Bronchial epithelial cell (primary cell): ENCODE measurements around the gene RANBP10. TPM values are rescaled to one million over a fixed set of nuclear protein-coding genes. Genes with fewer than 3 reads are reported as not detected.
"Not testable (repeated sequence)": the region's sequence is repeated elsewhere in the genome, so short reads cannot be mapped to it uniquely, and the experiment has no call there.

Experiments used
- DNase-seq: peaks from one replicate; pipeline ENCODE4 v3.0.0-alpha.2; 2010; ENCODE audit warnings: low read depth
- FAIRE-seq: peaks from 2 replicates; lab custom pipeline; 2011; peaks lifted over from hg19 to GRCh38; lab: Jason Lieb, UNC
- H3K27me3 ChIP-seq: 2 replicates; pipeline ENCODE4 v1.5.1; 2011; ENCODE audit warnings: low read length; ENCODE audit not compliant: control insufficient read depth, insufficient read depth
- H3K36me3 ChIP-seq: 2 replicates; pipeline ENCODE4 v1.5.1; 2011; ENCODE audit warnings: low read length; ENCODE audit not compliant: control insufficient read depth, insufficient read depth
- H3K4me3 ChIP-seq: 2 replicates; pipeline ENCODE4 v1.5.1; 2011; ENCODE audit warnings: mild to moderate bottlenecking, low read depth, low read length, control low read depth
- total RNA-seq: library from RNA; depleted of rRNA; stranded (reverse); fragments of >200 nt; gene quantifications from 2 replicates; pipeline ENCODE4 v1.2.1, GENCODE V29; 2014
- TF ChIP-seq, protein P1 (sequence below): IDR thresholded peaks from 2 replicates; pipeline ENCODE4 v1.5.1; 2011; ENCODE audit warnings: mild to moderate bottlenecking, moderate library complexity, low read length, control low read depth, inconsistent platforms; ENCODE audit not compliant: insufficient read depth, severe bottlenecking

The RANBP10 gene
- total RNA-seq, 1 donor from 2014 or later = 2.6 TPM

DNA sequence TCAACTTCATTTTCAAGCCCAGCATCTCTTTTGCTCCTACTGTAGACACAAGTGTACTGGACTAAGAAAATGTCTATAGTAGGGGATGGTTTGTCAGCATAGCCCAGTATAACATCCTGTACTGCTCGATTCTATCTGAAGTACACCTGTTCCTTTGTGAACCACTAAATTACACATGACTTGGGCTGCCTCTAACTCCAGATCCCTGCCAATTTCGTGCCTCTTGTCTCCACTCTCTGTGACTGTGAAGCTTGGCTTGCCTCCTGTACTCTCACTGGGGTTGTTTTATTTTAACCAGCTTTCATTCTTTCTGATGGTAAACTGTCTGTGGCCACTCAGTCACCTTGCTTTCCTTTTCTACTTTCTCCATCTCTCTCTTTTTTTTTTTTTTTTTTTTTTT, 111.7 kb downstream of the RANBP10 start:
- TF ChIP-seq, protein P1, sequence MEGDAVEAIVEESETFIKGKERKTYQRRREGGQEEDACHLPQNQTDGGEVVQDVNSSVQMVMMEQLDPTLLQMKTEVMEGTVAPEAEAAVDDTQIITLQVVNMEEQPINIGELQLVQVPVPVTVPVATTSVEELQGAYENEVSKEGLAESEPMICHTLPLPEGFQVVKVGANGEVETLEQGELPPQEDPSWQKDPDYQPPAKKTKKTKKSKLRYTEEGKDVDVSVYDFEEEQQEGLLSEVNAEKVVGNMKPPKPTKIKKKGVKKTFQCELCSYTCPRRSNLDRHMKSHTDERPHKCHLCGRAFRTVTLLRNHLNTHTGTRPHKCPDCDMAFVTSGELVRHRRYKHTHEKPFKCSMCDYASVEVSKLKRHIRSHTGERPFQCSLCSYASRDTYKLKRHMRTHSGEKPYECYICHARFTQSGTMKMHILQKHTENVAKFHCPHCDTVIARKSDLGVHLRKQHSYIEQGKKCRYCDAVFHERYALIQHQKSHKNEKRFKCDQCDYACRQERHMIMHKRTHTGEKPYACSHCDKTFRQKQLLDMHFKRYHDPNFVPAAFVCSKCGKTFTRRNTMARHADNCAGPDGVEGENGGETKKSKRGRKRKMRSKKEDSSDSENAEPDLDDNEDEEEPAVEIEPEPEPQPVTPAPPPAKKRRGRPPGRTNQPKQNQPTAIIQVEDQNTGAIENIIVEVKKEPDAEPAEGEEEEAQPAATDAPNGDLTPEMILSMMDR = no peak
- no peaks in the 10 kb centered on the region for H3K36me3 ChIP-seq
- no peaks in the 10 kb centered on the region for H3K27me3 ChIP-seq
- H3K4me3 ChIP-seq = no peak overlapping the region
- FAIRE-seq (no peak), DNase-seq (no peak)

- not testable (repeated sequence) for H3K4me3 ChIP-seq, FAIRE-seq, H3K36me3 ChIP-seq, DNase-seq, H3K27me3 ChIP-seq
Measured at GRCh38 chr16:67693517-67694285, 112.7 kb downstream of the RANBP10 start.

- no peak overlapping the region for H3K4me3 ChIP-seq
- TF ChIP-seq, protein P1 = no peak
- DNase-seq (no peak), FAIRE-seq (no peak)
- H3K36me3 ChIP-seq = peaks cover 12% of the 10 kb centered on the region
- no peaks in the 10 kb centered on the region for H3K27me3 ChIP-seq
Measured at GRCh38 chr16:67685388-67686112, 120.8 kb downstream of the RANBP10 start.

- Histone ChIP-seq H3K36me3 (peaks cover 12% of the 10 kb centered on the region), H3K27me3 (no peaks in the 10 kb centered on the region), H3K4me3 (no peak overlapping the region)
- DNase-seq (no peak), FAIRE-seq (no peak)
- TF ChIP-seq, protein P1 = no peak
Measured at GRCh38 chr16:67683767-67684166, 122.6 kb downstream of the RANBP10 start.

DNA sequence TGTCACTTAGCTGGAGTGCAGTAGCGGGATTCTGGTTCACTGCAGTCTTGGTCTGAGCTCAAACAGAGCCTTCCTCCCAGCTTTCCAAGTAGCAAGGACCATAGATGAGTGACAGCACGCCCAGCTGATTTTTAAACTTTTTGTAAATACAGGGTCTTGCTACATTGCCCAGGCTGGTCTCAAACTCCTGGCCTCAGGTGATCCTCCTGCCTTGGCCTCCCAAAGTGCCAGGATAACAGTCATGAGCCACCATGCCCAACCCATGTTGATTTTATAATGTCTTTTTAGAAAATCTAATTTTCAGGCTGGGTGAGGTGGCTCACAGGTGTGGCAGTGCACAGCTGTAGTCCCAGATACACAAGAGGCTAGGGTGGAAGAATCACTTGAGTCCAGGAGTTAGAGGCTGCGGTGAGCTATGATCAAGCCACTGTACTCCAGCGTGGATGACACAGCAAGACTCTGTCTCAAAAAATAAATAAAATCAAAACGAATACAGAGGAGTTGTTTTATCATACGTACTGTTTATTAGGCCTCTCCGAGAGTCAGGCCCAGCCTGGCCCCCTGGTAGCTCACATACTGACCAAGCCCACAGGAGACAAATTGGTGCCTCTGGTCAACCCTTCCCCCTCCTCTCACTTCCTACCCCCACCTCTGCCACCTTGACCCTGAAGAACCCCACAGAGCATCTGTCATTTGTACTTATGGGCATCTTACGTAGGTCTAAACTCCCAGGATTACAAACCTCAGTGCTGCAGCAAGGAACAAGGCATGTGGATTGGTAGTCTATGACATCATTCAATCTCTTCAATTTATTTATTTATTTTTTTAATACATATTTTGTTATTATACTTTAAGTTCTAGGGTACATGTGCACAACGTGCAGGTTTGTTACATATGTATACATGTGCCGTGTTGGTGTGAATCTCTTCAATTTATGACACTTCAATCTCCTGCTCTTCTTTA, 126.1 kb downstream of the RANBP10 start:
- FAIRE-seq (no peak), DNase-seq (no peak)
- TF ChIP-seq, protein P1 = no peak
- Histone ChIP-seq H3K36me3 (peaks cover 12% of the 10 kb centered on the region), H3K4me3 (no peak overlapping the region), H3K27me3 (no peaks in the 10 kb centered on the region)
